GM23338 (cell line): ENCODE measurements around the gene LRRN4. TPM values are rescaled to one million over a fixed set of nuclear protein-coding genes. Genes with fewer than 3 reads are reported as not detected.

Experiments
- ATAC-seq: fragments of 200-7000 bp; cut with Tn5 transposase; 3 replicates; pipeline ENCODE4 v1.9.1; 2020
- DNase-seq: peaks from one replicate; pipeline ENCODE4 v3.0.0-alpha.2; 2015; ENCODE audit warnings: low spot score
- H2AFZ ChIP-seq: fragments of 200-600 bp; sonication (generic); 2 replicates; pipeline ENCODE4 v1.8.0; 2016; ENCODE audit warnings: antibody characterized with exemption, mild to moderate bottlenecking, moderate library complexity
- H3F3A ChIP-seq: fragments of 200-600 bp; sonication (generic); replicated peaks from 2 replicates; pipeline ENCODE4 v1.8.0; 2017; ENCODE audit warnings: antibody characterized with exemption, mixed run types, low read depth
- H3K27ac ChIP-seq: fragments of 200-600 bp; sonication (generic); 2 replicates; pipeline ENCODE4 v1.6.1; 2016; ENCODE audit warnings: low read depth
- H3K27me3 ChIP-seq: fragments of 200-600 bp; sonication (generic); 2 replicates; pipeline ENCODE4 v1.8.0; 2016; ENCODE audit warnings: mild to moderate bottlenecking, mixed run types, moderate library complexity; ENCODE audit not compliant: insufficient read depth
- H3K36me3 ChIP-seq: fragments of 200-600 bp; sonication (generic); 2 replicates; pipeline ENCODE4 v1.8.0; 2016; ENCODE audit warnings: mild to moderate bottlenecking; ENCODE audit not compliant: insufficient read depth
- H3K4me1 ChIP-seq: fragments of 200-600 bp; sonication (generic); 2 replicates; pipeline ENCODE4 v1.8.0; 2016; ENCODE audit warnings: mild to moderate bottlenecking, moderate library complexity; ENCODE audit not compliant: insufficient read depth
- H3K4me2 ChIP-seq: fragments of 200-600 bp; sonication (generic); 2 replicates; pipeline ENCODE4 v1.7.1; 2017; ENCODE audit warnings: mixed run types
- H3K4me3 ChIP-seq: fragments of 200-600 bp; sonication (generic); 2 replicates; pipeline ENCODE4 v1.6.1; 2016; ENCODE audit warnings: mixed run types
- H3K79me2 ChIP-seq: fragments of 200-600 bp; sonication (generic); replicated peaks from 2 replicates; pipeline ENCODE4 v1.8.0; 2017; ENCODE audit warnings: mild to moderate bottlenecking; ENCODE audit not compliant: insufficient read depth
- H3K9me2 ChIP-seq: fragments of 200-600 bp; sonication (generic); 2 replicates; pipeline ENCODE4 v1.8.0; 2017; ENCODE audit not compliant: insufficient read depth
- H4K20me1 ChIP-seq: fragments of 200-600 bp; sonication (generic); replicated peaks from 2 replicates; pipeline ENCODE4 v1.8.0; 2017; ENCODE audit warnings: mild to moderate bottlenecking; ENCODE audit not compliant: insufficient read depth
- H3K27ac Mint-ChIP-seq: 2 replicates; pipeline ENCODE4 v1.8.0; 2020; ENCODE audit warnings: inconsistent platforms, mild to moderate bottlenecking, moderate library complexity, mixed read lengths
- H3K27me3 Mint-ChIP-seq: 3 replicates; pipeline ENCODE4 v1.8.0; 2022; ENCODE audit warnings: low read depth, mild to moderate bottlenecking, moderate library complexity, mixed read lengths, inconsistent platforms; ENCODE audit not compliant: insufficient read depth, poor library complexity
- H3K36me3 Mint-ChIP-seq: 3 replicates; pipeline ENCODE4 v1.8.0; 2021; ENCODE audit warnings: low read depth, mild to moderate bottlenecking, inconsistent platforms, moderate library complexity, mixed read lengths
- H3K4me1 Mint-ChIP-seq: 3 replicates; pipeline ENCODE4 v1.8.0; 2020; ENCODE audit warnings: mild to moderate bottlenecking, inconsistent platforms, mixed read lengths
- H3K4me3 Mint-ChIP-seq: 3 replicates; pipeline ENCODE4 v1.8.0; 2021; ENCODE audit warnings: moderate library complexity, mild to moderate bottlenecking, inconsistent platforms, mixed read lengths
- H3K9me3 Mint-ChIP-seq: 3 replicates; pipeline ENCODE4 v1.8.0; 2020; ENCODE audit warnings: moderate library complexity, mild to moderate bottlenecking, inconsistent platforms, mixed read lengths
- CTCF ChIP-seq, 2 experiments: fragments of 200-600 bp in 1 of 2; sonication (generic) in 1 of 2; conservative IDR thresholded peaks; 2 replicates each; pipeline versions ENCODE4 v1.5.1 to v1.6.1; 2016 to 2017; ENCODE audit warnings: antibody characterized with exemption in 2 of 2, low read depth in 2 of 2, mild to moderate bottlenecking in 2 of 2, moderate library complexity in 1 of 2
- EZH2phosphoT487 ChIP-seq: fragments of 200-600 bp; sonication (generic); IDR thresholded peaks from one replicate; pipeline ENCODE4 v1.8.1; 2018; ENCODE audit warnings: antibody characterized with exemption; ENCODE audit not compliant: unreplicated experiment
- NANOG ChIP-seq: IDR thresholded peaks from 2 replicates; pipeline ENCODE4 v1.6.1; 2016; ENCODE audit warnings: antibody characterized with exemption, borderline replicate concordance
- REST ChIP-seq: IDR thresholded peaks from one replicate; pipeline ENCODE4 v1.6.1; 2018; ENCODE audit warnings: antibody characterized with exemption; ENCODE audit not compliant: unreplicated experiment
- STAT1 ChIP-seq: IDR thresholded peaks from one replicate; pipeline ENCODE4 v1.6.1; 2016; ENCODE audit warnings: antibody characterized with exemption; ENCODE audit not compliant: unreplicated experiment
- ZNF331 ChIP-seq: fragments of 250-450 bp; sonication (Bioruptor Pico); IDR thresholded peaks from 2 replicates; pipeline ENCODE4 v1.5.0; 2020; ENCODE audit warnings: low read depth, mild to moderate bottlenecking, moderate library complexity
- polyA plus RNA-seq: library from polyadenylated mRNA; unstranded; fragments of >200 nt; fragmentation: Nextera tagmentation; extraction: Ambion mirVana; gene quantifications from 2 replicates; pipeline ENCODE4 v1.2.1, GENCODE V29; 2016
- total RNA-seq: library from RNA; depleted of rRNA; stranded (reverse); fragments of >200 nt; shearing (Covaris generic); gene quantifications from 2 replicates; pipeline ENCODE4 v1.2.3, GENCODE V29; 2014

LRRN4 gene
- total and polyA plus RNA-seq, 2 experiments from 2014 or later: 0.21 to 2.2 TPM

GRCh38 chr20:6044115-6044514 is 9.7 kb downstream of the LRRN4 start (continued):
- TF ChIP-seq REST (no peak), STAT1 (no peak), CTCF (conservative IDR thresholded peaks at IDR 0.05; ENCODE audit: low read depth in 2 of 2) (no peak), NANOG (no peak)

GRCh38 chr20:6041808-6042265 is 12.0 kb downstream of the LRRN4 start:
- DNase-seq (no peak), ATAC-seq (no peak)
- no peak overlapping the region for H3K27ac Mint-ChIP-seq
- Histone ChIP-seq H3F3A (no peaks in the 10 kb centered on the region), H3K79me2 (no peaks in the 10 kb centered on the region), H4K20me1 (peaks cover 15% of the 10 kb centered on the region; the same call in 1 of the 2 replicates), H3K4me2 (no peak overlapping the region), H3K27ac (no peak overlapping the region), H3K27me3 (no peaks in the 10 kb centered on the region), H2AFZ (no peak overlapping the region), H3K9me2 (peaks cover 5% of the 10 kb centered on the region), H3K36me3 (peaks cover 6% of the 10 kb centered on the region), H3K4me1 (peaks cover 7% of the 10 kb centered on the region), H3K4me3 (no peak overlapping the region)
- H3K4me3 Mint-ChIP-seq: no peak overlapping the region
- peaks cover 15% of the 10 kb centered on the region for H3K27me3 Mint-ChIP-seq
- no peak for TF ChIP-seq NANOG
- no peak for TF ChIP-seq ZNF331 (CRISPR knock-in tag)
- H3K4me1 Mint-ChIP-seq: peaks cover 5% of the 10 kb centered on the region; the same call in 1 of the 3 replicates
- peaks cover 26% of the 10 kb centered on the region for H3K36me3 Mint-ChIP-seq
- no peaks in the 10 kb centered on the region for H3K9me3 Mint-ChIP-seq

GRCh38 chr20:6040958-6041807 is 12.7 kb downstream of the LRRN4 start:
- TF ChIP-seq EZH2phosphoT487 (no peak), REST (peak; percentile 12)
- Histone ChIP-seq H4K20me1 (peaks cover 15% of the 10 kb centered on the region; the same call in 1 of the 2 replicates), H2AFZ (no peak overlapping the region), H3K27me3 (no peaks in the 10 kb centered on the region), H3K4me3 (no peak overlapping the region), H3K36me3 (peaks cover 9% of the 10 kb centered on the region), H3K27ac (no peak overlapping the region), H3K4me1 (peaks cover 7% of the 10 kb centered on the region), H3K4me2 (no peak overlapping the region), H3K79me2 (no peaks in the 10 kb centered on the region), H3K9me2 (peaks cover 5% of the 10 kb centered on the region), H3F3A (no peaks in the 10 kb centered on the region)
- ATAC-seq (peak; percentile 87), DNase-seq (peak; percentile 50)
- Mint-ChIP-seq H3K36me3 (peaks cover 31% of the 10 kb centered on the region), H3K27me3 (peaks cover 15% of the 10 kb centered on the region), H3K9me3 (no peaks in the 10 kb centered on the region), H3K4me1 (peaks cover 5% of the 10 kb centered on the region; the same call in 1 of the 3 replicates), H3K4me3 (no peak overlapping the region), H3K27ac (no peak overlapping the region)
